Measurements from ENCODE around the gene EIF2D. TPM values are rescaled to one million over a fixed set of nuclear protein-coding genes. Genes with fewer than 3 reads are reported as not detected.

EIF2D gene
- total RNA-seq, 1 experiment from 2014 or later, result 110 TPM

DNA sequence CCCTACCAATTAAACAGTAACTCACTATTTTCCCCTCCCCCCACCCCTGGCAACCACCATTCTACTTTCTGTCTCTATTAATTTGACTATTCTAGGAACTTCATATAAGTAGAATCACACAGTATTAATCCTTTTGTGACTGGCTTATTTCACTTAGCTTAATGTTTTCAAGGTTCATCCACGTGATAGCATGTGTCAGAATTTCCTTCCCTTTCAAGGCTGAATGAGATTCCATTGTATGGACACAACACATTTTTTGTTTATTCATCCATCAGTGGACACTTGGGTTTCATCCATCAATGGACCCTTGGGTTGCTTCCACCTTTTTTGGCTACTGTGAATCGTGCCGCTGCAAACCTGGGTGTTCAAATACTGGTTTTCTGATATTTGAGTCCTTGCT, 41.7 kb downstream of the EIF2D start:
- H2AFZ ChIP-seq (ENCODE audit: low read length), result no peak overlapping the region
- CTCF ChIA-PET, result no interaction called here
- no peaks in the 10 kb centered on the region for H3K4me1 ChIP-seq (ENCODE audit: insufficient read depth, low read length)
- no peaks in the 10 kb centered on the region for H3F3A ChIP-seq (ENCODE audit: low read length, unreplicated experiment)
- intact Hi-C loops (cut with micrococcal nuclease), result no loop called here
- ATAC-seq, result no peak
- H3K27ac ChIP-seq (ENCODE audit: low read length), result no peak overlapping the region
- H3K9ac ChIP-seq (ENCODE audit: low read length), result no peak overlapping the region
- no peaks in the 10 kb centered on the region for H3K9me2 ChIP-seq (replicated peaks; ENCODE audit: low read length)
- no peaks in the 10 kb centered on the region for H3K79me2 ChIP-seq (ENCODE audit: low read length)
- H3K9me3 ChIP-seq (ENCODE audit: low read length), result no peaks in the 10 kb centered on the region
- no peaks in the 10 kb centered on the region for H4K20me1 ChIP-seq (ENCODE audit: low read length)
- TF ChIP-seq EZH2 (IDR thresholded peaks at IDR 0.05; ENCODE audit: low read length, unreplicated experiment), result no peak
- no peak for TF ChIP-seq EZH2phosphoT487 (IDR thresholded peaks at IDR 0.05; ENCODE audit: borderline replicate concordance, low read length)
- TF ChIP-seq CTCF (conservative IDR thresholded peaks at IDR 0.05; ENCODE audit: low read depth, low read length), result no peak
- DNase-seq, result no peak
- H3K27me3 ChIP-seq (ENCODE audit: low read length), result no peaks in the 10 kb centered on the region
- no peak overlapping the region for H3K4me3 ChIP-seq (ENCODE audit: low read length)
- no TSS peak for BruUV-seq (replicated peaks)
- H3K4me2 ChIP-seq (ENCODE audit: low read length), result no peak overlapping the region
- no peaks in the 10 kb centered on the region for H3K36me3 ChIP-seq (ENCODE audit: low read depth, low read length)
- POLR2A ChIA-PET (ENCODE audit: unreplicated experiment), result interaction anchor here (0.7 kb wide), 1 partner anchor 402 kb away, joined by 18 read pairs; no protein-coding TSS in a partner anchor

DNA sequence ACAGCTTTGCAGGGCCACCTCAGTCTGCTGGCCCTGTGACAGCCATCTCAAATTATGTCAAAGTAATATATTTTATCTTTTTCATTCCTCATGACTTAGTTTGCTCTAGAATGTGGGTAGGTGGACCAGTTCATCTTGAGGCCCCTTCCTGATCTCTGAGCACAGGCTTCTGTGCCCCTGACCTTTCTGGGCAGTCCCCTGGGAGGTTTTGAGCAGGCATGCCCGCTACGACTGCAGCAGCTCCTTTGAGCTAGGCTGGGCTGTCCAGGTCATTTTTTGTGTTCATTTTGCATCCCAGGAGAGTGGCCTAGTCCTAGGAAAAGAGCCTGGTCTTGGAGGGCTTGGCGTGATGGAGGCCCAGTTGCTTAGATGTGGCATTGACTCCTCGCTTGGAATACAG, 42.7 kb downstream of the EIF2D start:
- Histone ChIP-seq H3F3A (ENCODE audit: low read length, unreplicated experiment) (no peaks in the 10 kb centered on the region), H3K4me2 (ENCODE audit: low read length) (no peak overlapping the region), H4K20me1 (ENCODE audit: low read length) (no peaks in the 10 kb centered on the region), H3K27ac (ENCODE audit: low read length) (no peak overlapping the region), H3K79me2 (ENCODE audit: low read length) (no peaks in the 10 kb centered on the region), H3K4me1 (ENCODE audit: insufficient read depth, low read length) (no peaks in the 10 kb centered on the region), H2AFZ (ENCODE audit: low read length) (no peak overlapping the region), H3K9me2 (replicated peaks; ENCODE audit: low read length) (no peaks in the 10 kb centered on the region), H3K9ac (ENCODE audit: low read length) (no peak overlapping the region), H3K4me3 (ENCODE audit: low read length) (no peak overlapping the region), H3K9me3 (ENCODE audit: low read length) (no peaks in the 10 kb centered on the region), H3K27me3 (ENCODE audit: low read length) (no peaks in the 10 kb centered on the region), H3K36me3 (ENCODE audit: low read depth, low read length) (no peaks in the 10 kb centered on the region)
- no peak for TF ChIP-seq EZH2phosphoT487 (IDR thresholded peaks at IDR 0.05; ENCODE audit: borderline replicate concordance, low read length)
- ATAC-seq (no peak), DNase-seq (no peak)
- ChIA-PET CTCF (no interaction called here), POLR2A (ENCODE audit: unreplicated experiment) (no interaction called here)
- intact Hi-C loops (cut with micrococcal nuclease), result no loop called here
- no TSS peak for BruUV-seq (replicated peaks)

- no peaks in the 10 kb centered on the region for H3F3A ChIP-seq (ENCODE audit: low read length, unreplicated experiment)
- BruUV-seq (replicated peaks), result no TSS peak
- H3K27me3 ChIP-seq (ENCODE audit: low read length), result no peaks in the 10 kb centered on the region
- no peaks in the 10 kb centered on the region for H3K9me3 ChIP-seq (ENCODE audit: low read length)
- H4K20me1 ChIP-seq (ENCODE audit: low read length), result no peaks in the 10 kb centered on the region
- no peak for ATAC-seq
- intact Hi-C loops (cut with micrococcal nuclease), result no loop called here
- no peak overlapping the region for H3K9ac ChIP-seq (ENCODE audit: low read length)
- no peak for TF ChIP-seq EZH2phosphoT487 (IDR thresholded peaks at IDR 0.05; ENCODE audit: borderline replicate concordance, low read length)
- no peak for TF ChIP-seq EZH2 (IDR thresholded peaks at IDR 0.05; ENCODE audit: low read length, unreplicated experiment)
- TF ChIP-seq CTCF (conservative IDR thresholded peaks at IDR 0.05; ENCODE audit: low read depth, low read length), result no peak
- H3K79me2 ChIP-seq (ENCODE audit: low read length), result no peaks in the 10 kb centered on the region
- no peaks in the 10 kb centered on the region for H3K4me1 ChIP-seq (ENCODE audit: insufficient read depth, low read length)
- H3K27ac ChIP-seq (ENCODE audit: low read length), result no peak overlapping the region
- POLR2A ChIA-PET (ENCODE audit: unreplicated experiment), result interaction anchor here (0.7 kb wide), 1 partner anchor 51 kb away, joined by 5 read pairs; no protein-coding TSS in a partner anchor
- H2AFZ ChIP-seq (ENCODE audit: low read length), result no peak overlapping the region
- no peaks in the 10 kb centered on the region for H3K36me3 ChIP-seq (ENCODE audit: low read depth, low read length)
- no peak overlapping the region for H3K4me3 ChIP-seq (ENCODE audit: low read length)
- CTCF ChIA-PET, result no interaction called here
- no peaks in the 10 kb centered on the region for H3K9me2 ChIP-seq (replicated peaks; ENCODE audit: low read length)
- DNase-seq, result no peak
- H3K4me2 ChIP-seq (ENCODE audit: low read length), result no peak overlapping the region
These were observed 43.4 kb downstream of the EIF2D start for GRCh38 chr1:206568779-206569352.

Measured in PC-3 (cell line).